Measurements from ENCODE around the gene BCL2A1. TPM values are rescaled to one million over a fixed set of nuclear protein-coding genes. Genes with fewer than 3 reads are reported as not detected.

Gene BCL2A1
- total and polyA plus RNA-seq, 10 of the 15 experiments (the other 5 are each of a cell fraction or from before 2014, with no cell fraction given) = 181 to 570 (median 321) TPM

GRCh38 chr15:79930516-79930915, 40.5 kb downstream of the BCL2A1 start:
- no peak for FAIRE-seq
- CTCF ChIA-PET = no interaction called here
- intact Hi-C loops (cut with micrococcal nuclease; ENCODE audit: unreplicated experiment) = no loop called here

More at GRCh38 chr15:79930516-79930915, 40.5 kb downstream of the BCL2A1 start:
- no peak for TF ChIP-seq TARDBP (IDR thresholded peaks at IDR 0.05; ENCODE audit: borderline replicate concordance)
- no peak for TF ChIP-seq MAX (IDR thresholded peaks at IDR 0.05; ENCODE audit: low read depth, low read length)
- TF ChIP-seq SMAD1 (IDR thresholded peaks at IDR 0.05; ENCODE audit: low read depth, partially characterized antibody) = no peak
- no peak for TF ChIP-seq CHD1 (IDR thresholded peaks at IDR 0.05; ENCODE audit: low read depth, low read length)
- TF ChIP-seq RBBP5 (conservative IDR thresholded peaks at IDR 0.05) = no peak
- TF ChIP-seq RB1 (IDR thresholded peaks at IDR 0.05; ENCODE audit: borderline replicate concordance) = no peak
- TF ChIP-seq KLF5 (IDR thresholded peaks at IDR 0.05; ENCODE audit: partially characterized antibody) = no peak
- no peak for TF ChIP-seq PBX3 (IDR thresholded peaks at IDR 0.05; ENCODE audit: insufficient replicate concordance, low read depth, low read length)
- H3K4me1 ChIP-seq (ENCODE audit: control insufficient read depth, insufficient read depth, low read length) = no peaks in the 10 kb centered on the region
- H3K27me3 ChIP-seq (replicated peaks in 1 of 2; ENCODE audit: control insufficient read depth in 2 of 2, insufficient read depth in 2 of 2, low read length in 1 of 2) = no peaks in the 10 kb centered on the region
- no peaks in the 10 kb centered on the region for H3K79me2 ChIP-seq (ENCODE audit: control insufficient read depth, insufficient read depth, low read length)
- no peaks in the 10 kb centered on the region for H4K20me1 ChIP-seq (ENCODE audit: control insufficient read depth, insufficient read depth)
- SMC1A ChIA-PET (ENCODE audit: uncharacterized antibody, unreplicated experiment) = interaction anchor here (1.2 kb wide), 1 partner anchor 10 kb away, joined by 3 read pairs; no protein-coding TSS in a partner anchor
- in situ Hi-C loops (cut with MboI) = no loop called here
- no TSS peak for BruUV-seq (replicated peaks)
- no peak overlapping the region for H3K27ac ChIP-seq (ENCODE audit: control insufficient read depth, insufficient read depth)
- no peak overlapping the region for H3K9ac ChIP-seq (ENCODE audit: control insufficient read depth, insufficient read depth, low read length)
- ATAC-seq = no peak
- H3K4me3 ChIP-seq = no peak overlapping the region
- 73% methylated on average over 5 of the region's 5 CpGs for WGBS (ENCODE audit: insufficient coverage, insufficient replicate concordance, low lambda C conversion rate, missing lambda C conversion rate)
- no peak for DNase-seq (ENCODE audit: low read depth, low spot score)
- POLR2A ChIA-PET = no interaction called here
- no peaks in the 10 kb centered on the region for H3K36me3 ChIP-seq (ENCODE audit: control insufficient read depth in 2 of 2, insufficient read depth in 2 of 2, low read length in 1 of 2)
- RAD21 ChIA-PET (ENCODE audit: unreplicated experiment) = interaction anchor here (0.8 kb wide), 1 partner anchor 9 kb away, joined by 3 read pairs; no protein-coding TSS in a partner anchor
- H2AFZ ChIP-seq (ENCODE audit: control insufficient read depth, low read depth, low read length) = no peak overlapping the region
- peaks cover 2% of the 10 kb centered on the region; the same call in 2 of the 3 replicates for H3K9me3 ChIP-seq (replicated peaks; ENCODE audit: control insufficient read depth, insufficient read depth, low read length)
- no peak overlapping the region for H3K4me2 ChIP-seq (ENCODE audit: control insufficient read depth, insufficient read depth)

Measured in GM12878 (cell line).